Measurements from ENCODE around the gene SMURF2.

DNA sequence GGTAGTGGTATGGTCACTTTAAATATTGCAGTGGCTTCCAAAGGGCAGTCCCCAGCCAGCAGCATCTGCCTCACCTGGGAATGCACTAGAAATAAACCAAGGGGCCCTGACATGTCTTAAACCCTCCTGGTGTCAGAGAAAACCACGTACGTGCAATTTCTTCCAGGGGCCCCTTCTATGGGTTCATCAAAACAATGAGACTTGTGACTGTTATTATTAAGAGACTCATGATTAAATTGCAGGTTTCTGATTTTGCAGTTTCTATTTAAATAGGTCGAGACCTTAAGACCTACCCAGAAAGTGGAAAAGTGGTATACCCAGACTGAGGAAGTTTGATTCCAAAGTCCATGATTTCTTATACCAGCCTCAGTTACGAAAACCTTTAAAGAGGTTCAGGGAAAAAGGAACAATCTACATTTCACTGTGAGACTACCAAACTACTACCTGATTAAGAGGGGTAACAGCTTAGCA lies 164.5 kb downstream of the SMURF2 start:
- TF ChIP-seq, protein P1, sequence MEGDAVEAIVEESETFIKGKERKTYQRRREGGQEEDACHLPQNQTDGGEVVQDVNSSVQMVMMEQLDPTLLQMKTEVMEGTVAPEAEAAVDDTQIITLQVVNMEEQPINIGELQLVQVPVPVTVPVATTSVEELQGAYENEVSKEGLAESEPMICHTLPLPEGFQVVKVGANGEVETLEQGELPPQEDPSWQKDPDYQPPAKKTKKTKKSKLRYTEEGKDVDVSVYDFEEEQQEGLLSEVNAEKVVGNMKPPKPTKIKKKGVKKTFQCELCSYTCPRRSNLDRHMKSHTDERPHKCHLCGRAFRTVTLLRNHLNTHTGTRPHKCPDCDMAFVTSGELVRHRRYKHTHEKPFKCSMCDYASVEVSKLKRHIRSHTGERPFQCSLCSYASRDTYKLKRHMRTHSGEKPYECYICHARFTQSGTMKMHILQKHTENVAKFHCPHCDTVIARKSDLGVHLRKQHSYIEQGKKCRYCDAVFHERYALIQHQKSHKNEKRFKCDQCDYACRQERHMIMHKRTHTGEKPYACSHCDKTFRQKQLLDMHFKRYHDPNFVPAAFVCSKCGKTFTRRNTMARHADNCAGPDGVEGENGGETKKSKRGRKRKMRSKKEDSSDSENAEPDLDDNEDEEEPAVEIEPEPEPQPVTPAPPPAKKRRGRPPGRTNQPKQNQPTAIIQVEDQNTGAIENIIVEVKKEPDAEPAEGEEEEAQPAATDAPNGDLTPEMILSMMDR (conservative IDR thresholded peaks at IDR 0.05), result peak; percentile 47
- no peak for TF ChIP-seq ZFX (IDR thresholded peaks at IDR 0.05)

Data from C4-2B (cell line).